ENCODE results near the gene ITCH.
"Not testable (repeated sequence)": the region's sequence is repeated elsewhere in the genome, so short reads cannot be mapped to it uniquely, and the experiment has no call there.

The ITCH gene

GRCh38 chr20:34472246-34472925 lies 109.3 kb downstream of the ITCH start:
- peak; percentile 73 for DNase-seq

- peak; percentile 61 for DNase-seq
Observed at GRCh38 chr20:34473262-34473883, 110.3 kb downstream of the ITCH start.

- peak; percentile 82 for DNase-seq
Observed at GRCh38 chr20:34475979-34476736, 113.1 kb downstream of the ITCH start.

GRCh38 chr20:34479627-34480026 lies 116.6 kb downstream of the ITCH start:
- no peak for DNase-seq

GRCh38 chr20:34482154-34482553 lies 119.1 kb downstream of the ITCH start:
- DNase-seq, result not testable (repeated sequence)

GRCh38 chr20:34483585-34484220 lies 120.6 kb downstream of the ITCH start:
- DNase-seq, result not testable (repeated sequence)

- no peak for DNase-seq
Observed at GRCh38 chr20:34485068-34485634, 122.1 kb downstream of the ITCH start.

- DNase-seq, result peak; percentile 74
Observed at GRCh38 chr20:34491226-34491931, 128.3 kb downstream of the ITCH start.

GRCh38 chr20:34491932-34492509 lies 128.9 kb downstream of the ITCH start:
- no peak for DNase-seq

- DNase-seq, result no peak
Observed at GRCh38 chr20:34493646-34494045, 130.6 kb downstream of the ITCH start.

- no peak for DNase-seq
Observed at GRCh38 chr20:34495307-34495706, 132.2 kb downstream of the ITCH start.

GRCh38 chr20:34495916-34496315 lies 132.8 kb downstream of the ITCH start:
- peak; percentile 45 for DNase-seq

GRCh38 chr20:34497596-34497995 lies 134.5 kb downstream of the ITCH start:
- DNase-seq, result not testable (repeated sequence)

GRCh38 chr20:34500823-34501222 lies 137.8 kb downstream of the ITCH start:
- no peak for DNase-seq

GRCh38 chr20:34506480-34506879 lies 143.4 kb downstream of the ITCH start:
- no peak for DNase-seq

GRCh38 chr20:34507702-34508413 lies 144.8 kb downstream of the ITCH start:
- DNase-seq, result no peak

- DNase-seq, result no peak
Observed at GRCh38 chr20:34510575-34510974, 147.5 kb downstream of the ITCH start.

- no peak for DNase-seq
Observed at GRCh38 chr20:34511891-34512265, 148.8 kb downstream of the ITCH start.

GRCh38 chr20:34512266-34512954 lies 149.3 kb downstream of the ITCH start:
- no peak for DNase-seq

- no peak for DNase-seq
Observed at GRCh38 chr20:34512955-34513419, 149.9 kb downstream of the ITCH start.

- DNase-seq, result not testable (repeated sequence)
Observed at GRCh38 chr20:34514034-34514433, 151.0 kb downstream of the ITCH start.
